B cell (primary cell): ENCODE data around the gene MAML2.

Experiments used
- EZH2 ChIP-seq: IDR thresholded peaks from 2 replicates; pipeline ENCODE4 v1.6.1; 2012; ENCODE audit warnings: borderline replicate concordance, low read depth, mild to moderate bottlenecking, moderate library complexity, low read length; ENCODE audit not compliant: insufficient read depth, poor library complexity, severe bottlenecking
- TF ChIP-seq, protein P1 (sequence below): fragments of 200-600 bp; IDR thresholded peaks from one replicate; pipeline ENCODE4 v1.8.0; 2022; ENCODE audit warnings: antibody characterized with exemption, mild to moderate bottlenecking

DNA sequence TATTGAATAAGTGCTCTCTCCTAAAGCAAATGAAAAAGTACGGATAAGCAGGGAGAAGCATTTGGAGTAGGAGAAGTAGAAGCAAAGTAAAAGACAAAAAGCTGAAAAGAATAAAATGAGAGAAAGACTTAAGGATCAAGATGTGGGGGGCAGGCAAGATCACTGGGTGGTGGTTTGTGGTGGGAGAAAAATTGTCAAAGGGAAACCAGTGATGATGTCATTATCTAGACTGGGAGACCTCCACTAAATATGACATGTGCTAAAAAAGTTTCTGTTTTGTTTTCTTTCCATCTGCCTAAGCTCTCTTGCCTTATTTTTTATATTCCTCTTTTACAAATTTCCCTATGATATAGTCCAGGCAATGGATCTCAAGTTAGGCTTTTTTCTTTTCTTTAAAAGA is 14.8 kb upstream of the MAML2 start:
- TF ChIP-seq, protein P1, sequence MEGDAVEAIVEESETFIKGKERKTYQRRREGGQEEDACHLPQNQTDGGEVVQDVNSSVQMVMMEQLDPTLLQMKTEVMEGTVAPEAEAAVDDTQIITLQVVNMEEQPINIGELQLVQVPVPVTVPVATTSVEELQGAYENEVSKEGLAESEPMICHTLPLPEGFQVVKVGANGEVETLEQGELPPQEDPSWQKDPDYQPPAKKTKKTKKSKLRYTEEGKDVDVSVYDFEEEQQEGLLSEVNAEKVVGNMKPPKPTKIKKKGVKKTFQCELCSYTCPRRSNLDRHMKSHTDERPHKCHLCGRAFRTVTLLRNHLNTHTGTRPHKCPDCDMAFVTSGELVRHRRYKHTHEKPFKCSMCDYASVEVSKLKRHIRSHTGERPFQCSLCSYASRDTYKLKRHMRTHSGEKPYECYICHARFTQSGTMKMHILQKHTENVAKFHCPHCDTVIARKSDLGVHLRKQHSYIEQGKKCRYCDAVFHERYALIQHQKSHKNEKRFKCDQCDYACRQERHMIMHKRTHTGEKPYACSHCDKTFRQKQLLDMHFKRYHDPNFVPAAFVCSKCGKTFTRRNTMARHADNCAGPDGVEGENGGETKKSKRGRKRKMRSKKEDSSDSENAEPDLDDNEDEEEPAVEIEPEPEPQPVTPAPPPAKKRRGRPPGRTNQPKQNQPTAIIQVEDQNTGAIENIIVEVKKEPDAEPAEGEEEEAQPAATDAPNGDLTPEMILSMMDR = no peak
- TF ChIP-seq EZH2 = no peak
